ENCODE results near the gene SLC7A7. TPM values are rescaled to one million over a fixed set of nuclear protein-coding genes. Genes with fewer than 3 reads are reported as not detected.

Gene SLC7A7
- total and polyA plus RNA-seq, 10 of the 15 experiments (the other 5 are each of a cell fraction or from before 2014, with no cell fraction given), result 27.8 to 79.2 (median 50.8) TPM

GRCh38 chr14:22791301-22791700 lies 23.9 kb downstream of the SLC7A7 start:
- Histone ChIP-seq H3K4me2 (ENCODE audit: control insufficient read depth, insufficient read depth) (no peak overlapping the region), H4K20me1 (ENCODE audit: control insufficient read depth, insufficient read depth) (no peaks in the 10 kb centered on the region), H3K9ac (ENCODE audit: control insufficient read depth, insufficient read depth, low read length) (no peak overlapping the region), H3K27ac (ENCODE audit: control insufficient read depth, insufficient read depth) (peak overlapping the region; percentile 71), H3K27me3 (replicated peaks in 1 of 2; ENCODE audit: control insufficient read depth in 2 of 2, insufficient read depth in 2 of 2, low read length in 1 of 2) (no peaks in the 10 kb centered on the region), H3K9me3 (replicated peaks; ENCODE audit: control insufficient read depth, insufficient read depth, low read length) (no peaks in the 10 kb centered on the region; the same call in 2 of the 3 replicates), H3K4me3 (no peak overlapping the region), H3K4me1 (ENCODE audit: control insufficient read depth, insufficient read depth, low read length) (peaks cover 46% of the 10 kb centered on the region), H3K36me3 (ENCODE audit: control insufficient read depth in 2 of 2, insufficient read depth in 2 of 2, low read length in 1 of 2) (no peaks in the 10 kb centered on the region), H3K79me2 (ENCODE audit: control insufficient read depth, insufficient read depth, low read length) (peaks cover 18% of the 10 kb centered on the region), H2AFZ (ENCODE audit: control insufficient read depth, low read depth, low read length) (no peak overlapping the region)
- POLR2A ChIA-PET, result interaction anchor here (0.7 to 11.3 kb wide), 4 partner anchors 17 to 1904 kb away, joined by 3 to 245 read pairs (median 4); partner anchors contain the start of gene SLC7A7
- WGBS (ENCODE audit: insufficient coverage, insufficient replicate concordance, low lambda C conversion rate, missing lambda C conversion rate), result 94% methylated on average over 3 of the region's 3 CpGs
- FAIRE-seq, result no peak
- SMC1A ChIA-PET (ENCODE audit: uncharacterized antibody, unreplicated experiment), result interaction anchor here (0.8 to 20.3 kb wide), 10 partner anchors 9 to 202 kb away, joined by 3 to 395 read pairs (median 4); partner anchors contain the start of genes DAD1, OXA1L and SLC7A7
- no TSS peak for BruUV-seq (replicated peaks)
- DNase-seq (ENCODE audit: low read depth, low spot score), result no peak
- in situ Hi-C loops (cut with MboI) (no loop called here), intact Hi-C loops (cut with micrococcal nuclease; ENCODE audit: unreplicated experiment) (loop anchor here (2.0 to 10.0 kb wide), 2 partner anchors 20 to 306 kb away; no protein-coding TSS in a partner anchor)
- CTCF ChIA-PET, result interaction anchor here (1.6 to 4.2 kb wide), 9 partner anchors 11 to 62 kb away, joined by 4 to 34 read pairs (median 15); partner anchors contain the start of gene SLC7A7
- RAD21 ChIA-PET (ENCODE audit: unreplicated experiment), result interaction anchor here (0.8 to 9.8 kb wide), 10 partner anchors 10 to 221 kb away, joined by 3 to 219 read pairs (median 4); partner anchors contain the start of genes OXA1L and SLC7A7
- peak; percentile 20 for ATAC-seq
- TF ChIP-seq ZNF384 (IDR thresholded peaks at IDR 0.05; ENCODE audit: borderline replicate concordance, low read depth, low read length), result no peak
- no peak for TF ChIP-seq BCL11A (IDR thresholded peaks at IDR 0.05; ENCODE audit: low read depth, low read length)
- peak; percentile 24; the same call in 1 of the 2 replicates for TF ChIP-seq IKZF1 (conservative IDR thresholded peaks at IDR 0.05)
- TF ChIP-seq, protein P1, sequence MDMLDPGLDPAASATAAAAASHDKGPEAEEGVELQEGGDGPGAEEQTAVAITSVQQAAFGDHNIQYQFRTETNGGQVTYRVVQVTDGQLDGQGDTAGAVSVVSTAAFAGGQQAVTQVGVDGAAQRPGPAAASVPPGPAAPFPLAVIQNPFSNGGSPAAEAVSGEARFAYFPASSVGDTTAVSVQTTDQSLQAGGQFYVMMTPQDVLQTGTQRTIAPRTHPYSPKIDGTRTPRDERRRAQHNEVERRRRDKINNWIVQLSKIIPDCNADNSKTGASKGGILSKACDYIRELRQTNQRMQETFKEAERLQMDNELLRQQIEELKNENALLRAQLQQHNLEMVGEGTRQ (IDR thresholded peaks at IDR 0.05; ENCODE audit: borderline replicate concordance, low read depth, low read length), result peak; percentile 15; the same call in 1 of the 2 replicates
- TF ChIP-seq, protein P2, sequence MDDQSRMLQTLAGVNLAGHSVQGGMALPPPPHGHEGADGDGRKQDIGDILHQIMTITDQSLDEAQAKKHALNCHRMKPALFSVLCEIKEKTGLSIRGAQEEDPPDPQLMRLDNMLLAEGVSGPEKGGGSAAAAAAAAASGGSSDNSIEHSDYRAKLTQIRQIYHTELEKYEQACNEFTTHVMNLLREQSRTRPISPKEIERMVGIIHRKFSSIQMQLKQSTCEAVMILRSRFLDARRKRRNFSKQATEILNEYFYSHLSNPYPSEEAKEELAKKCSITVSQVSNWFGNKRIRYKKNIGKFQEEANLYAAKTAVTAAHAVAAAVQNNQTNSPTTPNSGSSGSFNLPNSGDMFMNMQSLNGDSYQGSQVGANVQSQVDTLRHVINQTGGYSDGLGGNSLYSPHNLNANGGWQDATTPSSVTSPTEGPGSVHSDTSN (IDR thresholded peaks at IDR 0.05; ENCODE audit: insufficient replicate concordance, low read depth, low read length), result peak; percentile 45
- peak; percentile 82 for TF ChIP-seq ATF7 (IDR thresholded peaks at IDR 0.05; ENCODE audit: low read depth)
- 0 out of 4 replicates have a peak, but pooled peaks of 1 of the 2 experiments have one; percentile 18 for TF ChIP-seq IKZF2 (IDR thresholded peaks at IDR 0.05)
- peak; percentile 76; the same call in 1 of the 2 replicates for TF ChIP-seq CREB1 (IDR thresholded peaks at IDR 0.05; ENCODE audit: low read depth)
- TF ChIP-seq PKNOX1 (IDR thresholded peaks at IDR 0.05), result peak; percentile 78
- TF ChIP-seq SKIL (IDR thresholded peaks at IDR 0.05; ENCODE audit: low read depth, poor library complexity, severe bottlenecking), result no peak
- TF ChIP-seq CREM (IDR thresholded peaks at IDR 0.05; ENCODE audit: low read depth), result peak; percentile 76
- 0 out of 2 replicates have a peak, but pooled peaks have one; percentile 25 for TF ChIP-seq NFIC (IDR thresholded peaks at IDR 0.05; ENCODE audit: low read depth, low read length)
- TF ChIP-seq TCF3 (IDR thresholded peaks at IDR 0.05; ENCODE audit: borderline replicate concordance, insufficient read depth, low read depth, low read length), result no peak
- peak; percentile 34; the same call in 1 of the 2 replicates for TF ChIP-seq EED (IDR thresholded peaks at IDR 0.05; ENCODE audit: low read depth)
- no peak for TF ChIP-seq MXI1 (IDR thresholded peaks at IDR 0.05; ENCODE audit: low read depth, low read length)
- TF ChIP-seq TCF7 (IDR thresholded peaks at IDR 0.05; ENCODE audit: borderline replicate concordance), result no peak
- peak; percentile 82 for TF ChIP-seq BCL3 (IDR thresholded peaks at IDR 0.05; ENCODE audit: borderline replicate concordance, insufficient read depth, low read depth, low read length, poor library complexity, severe bottlenecking)

Measured in GM12878 (cell line).